HG03460 (cell line): Measurements from ENCODE around the gene PCK2.

Experiments
- ATAC-seq: cut with Tn5 transposase; IDR thresholded peaks from one replicate; pipeline ENCODE4 v1.9.1; 2021; ENCODE audit not compliant: unreplicated experiment

The PCK2 gene

GRCh38 chr14:24150567-24150966 is 56.5 kb downstream of the PCK2 start:
- ATAC-seq, result no peak

- no peak for ATAC-seq
Measured at GRCh38 chr14:24150993-24151392, 56.9 kb downstream of the PCK2 start.

- no peak for ATAC-seq
Measured at GRCh38 chr14:24151404-24152080, 57.4 kb downstream of the PCK2 start.
